Measurements from ENCODE around the gene RBM45.

GRCh38 chr2:178069551-178069950 is 42.7 kb upstream of the RBM45 start:
- TF ChIP-seq POLR2A (IDR thresholded peaks at IDR 0.05) (no peak), CTCF (IDR thresholded peaks at IDR 0.05) (no peak), POLR2AphosphoS5 (IDR thresholded peaks at IDR 0.05; ENCODE audit: insufficient read depth in 1 of 2, low read depth in 1 of 2) (no peak)
